Activated CD4-positive, alpha-beta T cell treated with anti-CD3 and anti-CD28 coated beads, Interleukin-2, amount 50 U/mL, for 48 hours (primary cell): Measurements from ENCODE around the gene ARVCF.
"Not testable (repeated sequence)": the region's sequence is repeated elsewhere in the genome, so short reads cannot be mapped to it uniquely, and the experiment has no call there.

Experiments used
- DNase-seq, 2 experiments: peaks; one replicate each; pipeline ENCODE4 v3.0.0-alpha.2; 2020

Gene ARVCF

DNA sequence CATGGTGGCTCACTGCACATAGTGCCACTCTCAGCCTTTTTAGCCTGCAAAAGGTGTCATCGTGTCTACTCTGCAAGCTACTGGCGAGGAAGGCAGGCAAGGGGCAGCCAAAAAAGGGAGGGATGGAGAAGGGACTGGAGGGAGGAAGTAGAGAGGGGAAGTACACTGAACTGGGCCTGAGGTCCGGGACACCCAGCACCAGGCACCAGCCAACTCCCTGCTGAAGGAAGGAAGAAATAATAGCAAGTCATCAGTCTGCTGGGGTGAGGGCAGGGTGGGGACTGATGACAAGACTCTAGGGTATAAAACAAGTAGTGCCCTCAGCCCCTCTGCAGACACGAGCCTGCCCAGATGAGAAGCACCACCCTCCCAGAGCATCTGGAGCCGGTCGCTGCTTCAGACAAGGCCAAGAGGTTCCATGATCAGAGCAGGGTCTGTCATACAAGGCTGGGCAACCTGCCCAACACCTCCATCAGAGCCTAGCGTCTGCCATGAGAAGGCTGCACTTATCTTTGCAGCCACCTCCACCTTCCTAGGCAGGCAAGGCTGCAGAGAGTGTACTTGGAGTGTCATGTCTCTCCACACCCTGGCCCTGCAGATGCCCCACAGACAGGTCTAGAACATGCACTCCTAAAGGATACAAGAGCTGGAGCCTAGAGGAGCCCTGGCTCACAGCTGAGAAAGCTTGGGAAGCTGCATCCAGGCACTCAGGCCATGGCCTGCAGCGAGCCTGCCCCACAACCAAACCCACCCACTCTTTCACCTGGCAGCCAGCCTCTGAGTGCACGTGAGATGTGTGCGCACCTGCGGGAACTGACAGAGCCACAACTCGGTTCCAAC, 84.0 kb downstream of the ARVCF start:
- no peak for DNase-seq

DNA sequence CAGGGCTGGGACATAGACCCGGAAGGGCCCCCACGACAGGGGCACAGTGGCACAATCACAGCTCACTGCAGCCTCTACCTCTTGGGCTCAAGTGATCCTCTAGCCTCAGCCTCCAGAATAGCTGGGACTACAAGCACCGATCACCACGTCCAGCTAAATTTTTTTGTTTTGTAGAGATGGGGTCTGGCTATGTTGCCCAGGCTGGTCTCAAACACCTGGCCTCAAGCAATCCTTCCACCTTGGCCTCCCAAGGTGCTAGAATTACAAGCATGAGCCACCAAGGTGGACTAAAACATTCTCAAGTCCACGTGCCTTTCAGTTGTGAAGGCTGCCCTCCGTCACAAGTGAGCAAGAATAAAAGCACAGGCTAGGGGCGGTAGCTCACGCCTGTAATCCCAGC, 85.1 kb downstream of the ARVCF start:
- no peak for DNase-seq

DNA sequence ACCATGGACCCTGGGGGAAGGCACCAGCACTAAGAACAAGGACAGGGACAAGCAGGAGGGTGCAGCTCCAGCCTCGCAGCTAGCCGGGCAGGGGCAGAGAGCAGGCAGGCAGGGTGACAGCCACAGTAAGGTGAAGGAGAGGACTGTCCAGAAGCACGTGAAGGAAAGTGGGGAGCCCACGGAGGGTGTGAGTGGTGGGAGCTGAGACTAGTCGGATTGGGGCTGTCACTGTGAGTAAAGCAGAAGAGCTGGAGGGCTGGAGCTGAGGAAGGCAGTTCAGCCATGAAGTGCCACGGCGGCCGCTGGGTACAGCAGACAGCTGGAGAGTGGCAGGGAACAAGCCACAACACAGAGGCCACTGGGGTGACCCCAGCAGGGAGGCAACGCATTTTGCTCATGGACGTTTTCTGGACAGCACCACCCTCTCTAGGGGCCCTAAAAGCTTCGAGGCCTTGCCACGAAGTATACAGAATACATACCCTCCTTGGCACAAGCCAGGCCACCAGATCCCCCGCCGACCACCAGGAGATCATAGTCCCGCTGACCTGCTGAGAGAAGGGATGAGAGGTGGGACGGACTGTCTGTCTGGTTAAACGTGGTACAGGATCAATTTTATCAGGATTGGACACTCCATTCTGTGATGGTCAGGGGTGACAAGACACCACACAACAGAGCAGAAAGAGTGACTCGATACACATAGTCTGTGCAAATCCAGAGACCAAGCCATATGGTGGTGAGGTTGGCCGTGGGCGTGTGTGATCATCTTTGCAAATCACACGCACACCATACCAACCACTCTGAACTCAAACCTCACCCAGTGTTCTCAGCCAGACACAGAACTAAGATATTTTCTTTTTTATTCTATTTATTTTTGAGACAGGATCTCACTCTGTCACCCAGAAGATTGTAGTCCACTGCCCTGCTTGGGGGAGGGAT, 85.8 kb downstream of the ARVCF start:
- DNase-seq: no peak

DNA sequence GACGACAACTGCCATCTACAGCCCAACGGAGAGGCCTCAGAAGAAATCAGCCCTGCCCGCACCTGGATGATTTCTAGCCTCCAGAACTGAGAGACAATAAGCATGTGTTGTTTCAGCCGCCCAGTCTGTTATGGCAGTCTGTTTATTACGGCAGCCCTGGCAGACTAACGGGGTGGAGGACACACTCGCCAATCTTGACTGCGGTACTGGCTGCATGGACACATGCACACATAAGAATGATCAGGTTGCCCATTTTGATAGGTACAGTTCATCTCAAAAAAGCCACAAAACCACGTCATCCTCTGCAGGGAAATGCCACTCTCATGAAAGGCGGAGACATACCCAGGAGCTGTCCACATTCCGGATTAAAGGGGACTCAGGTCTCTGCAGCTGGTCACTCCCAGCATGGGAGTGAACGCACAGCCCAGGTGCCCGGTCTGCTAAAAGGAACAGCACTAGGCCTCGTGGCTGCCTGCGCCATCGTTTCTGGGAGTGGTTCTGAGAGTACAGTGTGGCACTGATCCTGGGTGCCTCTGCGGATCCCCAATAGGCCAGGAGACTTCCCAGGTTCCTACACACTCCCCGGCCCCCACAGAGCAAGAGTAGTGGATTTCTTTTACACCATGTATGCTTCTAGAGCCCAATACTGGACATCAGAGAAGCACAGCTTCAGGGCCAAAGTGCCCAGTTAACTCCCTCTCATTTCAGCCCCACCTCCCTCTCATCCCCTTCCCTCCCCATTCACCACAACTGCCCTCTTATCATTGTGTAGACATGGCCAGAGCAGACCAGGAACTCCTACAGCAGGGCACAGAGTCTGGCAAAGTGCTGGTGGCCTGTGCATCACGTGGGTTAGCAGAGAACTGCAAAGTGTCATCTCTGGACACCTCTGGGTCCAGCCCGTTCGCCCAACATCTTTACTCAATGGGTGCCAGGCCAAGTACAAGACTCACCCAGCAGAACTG, 86.8 kb downstream of the ARVCF start:
- DNase-seq: no peak

DNA sequence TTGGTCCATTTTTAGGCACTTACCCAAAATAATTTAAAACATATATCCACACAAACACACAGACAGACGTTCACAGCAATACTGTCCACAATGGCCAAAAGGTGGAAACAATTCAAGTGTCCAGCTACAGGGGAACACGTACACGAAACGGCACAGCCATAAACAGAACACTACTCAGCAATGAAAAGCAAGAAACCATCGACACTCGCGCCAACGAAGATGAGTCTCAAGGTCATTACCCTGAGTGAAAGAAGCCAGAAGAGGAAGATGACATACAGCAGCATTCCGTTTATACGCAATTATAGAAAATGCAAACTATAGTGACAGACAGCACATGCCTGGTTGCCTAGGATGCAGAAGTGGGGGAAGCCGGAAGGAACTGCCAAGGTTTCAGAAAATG, 88.4 kb downstream of the ARVCF start:
- no peak for DNase-seq

DNA sequence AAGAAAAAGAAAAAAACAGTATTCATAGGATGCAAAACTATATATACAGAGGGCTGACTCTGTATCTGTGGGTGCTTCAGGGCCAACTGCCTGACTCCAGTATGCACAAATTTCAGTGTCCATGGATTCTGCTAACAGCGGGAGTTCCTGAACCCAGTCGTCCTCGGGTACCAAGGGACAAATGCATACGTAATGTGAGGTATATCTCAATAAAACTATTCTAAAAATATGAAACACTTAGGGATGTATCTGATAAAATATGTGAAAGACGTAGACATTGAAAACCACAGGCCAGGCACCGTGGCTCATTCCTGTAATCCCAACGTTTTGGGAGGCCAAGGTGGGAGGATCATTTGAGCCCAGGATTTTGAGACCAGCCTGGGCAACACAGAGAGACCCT, 88.9 kb downstream of the ARVCF start:
- no peak for DNase-seq

DNA sequence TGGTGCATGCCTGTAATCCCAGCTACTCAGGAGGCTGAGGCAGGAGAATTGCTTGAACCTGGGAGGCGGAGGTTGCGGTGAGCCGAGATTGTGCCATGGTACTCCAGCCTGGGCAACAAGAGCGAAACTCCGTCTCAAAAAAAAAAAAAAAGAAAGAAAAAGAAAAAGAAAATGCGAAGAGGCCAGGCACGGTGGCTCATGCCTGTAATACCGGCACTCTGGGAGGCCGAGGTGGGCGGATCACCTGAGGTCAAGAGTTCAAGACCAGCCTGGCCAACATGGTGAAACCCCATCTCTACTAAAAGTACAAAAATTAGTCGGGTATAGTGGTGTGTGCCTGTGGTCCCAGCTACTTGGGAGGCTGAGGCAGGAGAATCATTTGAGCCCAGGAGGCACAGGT, 90.6 kb downstream of the ARVCF start:
- DNase-seq: not testable (repeated sequence)

DNA sequence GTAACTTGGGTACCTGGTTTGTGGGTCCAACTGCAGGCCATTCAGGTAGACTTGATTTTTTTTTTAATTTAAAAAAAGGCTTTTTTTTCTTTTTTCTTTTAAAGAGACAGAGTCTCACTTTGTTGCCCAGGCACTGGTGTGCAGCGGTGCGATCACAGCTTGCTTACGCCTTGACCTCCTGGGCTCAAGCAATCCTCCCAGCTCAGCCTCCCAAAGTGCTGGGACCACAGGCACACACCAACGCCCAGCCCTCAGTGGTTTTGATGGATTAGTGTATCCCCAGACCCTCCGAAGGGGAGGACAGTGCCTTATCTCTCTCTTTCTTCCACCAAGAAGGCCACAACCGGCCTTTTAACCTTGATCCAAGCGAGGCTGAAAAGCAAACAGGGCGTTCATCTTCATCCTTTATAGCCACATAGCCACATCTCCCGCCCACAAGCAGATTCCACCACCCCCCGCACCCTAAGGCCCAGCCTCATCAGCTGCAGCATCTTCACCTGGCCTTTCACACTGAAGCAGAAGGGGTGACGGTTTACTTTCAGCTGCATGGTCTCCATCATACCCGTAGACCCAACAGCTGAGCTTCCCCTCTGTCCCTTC, 92.6 kb downstream of the ARVCF start:
- no peak for DNase-seq

DNA sequence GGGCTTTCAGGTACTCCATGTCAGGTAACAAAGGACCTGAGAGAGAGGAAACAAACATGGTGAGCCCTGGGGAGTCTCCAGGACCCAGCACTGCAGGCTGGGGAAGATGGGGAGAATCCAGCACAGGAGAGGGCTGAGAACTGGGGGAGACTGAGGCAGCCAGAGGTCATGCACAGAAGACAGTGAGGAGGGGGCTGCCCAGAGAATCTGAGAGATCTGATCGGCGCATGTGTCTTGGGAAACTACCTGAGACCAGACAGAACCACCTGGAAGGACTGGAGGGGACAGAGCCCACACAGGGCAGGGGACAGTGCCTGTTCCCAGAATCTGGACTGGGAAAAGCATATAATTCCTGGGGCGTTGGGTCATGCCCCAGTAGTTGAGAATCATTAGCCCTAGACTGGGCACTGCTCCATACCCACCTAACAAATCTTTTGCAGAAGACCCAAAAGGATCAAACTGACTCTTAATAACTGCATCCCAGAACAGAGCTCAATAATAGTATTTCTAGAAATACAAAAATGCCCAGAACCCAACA, 95.0 kb downstream of the ARVCF start:
- DNase-seq: no peak
